HCT116 (cell line): Measurements from ENCODE around the gene DNAJC6. TPM values are rescaled to one million over a fixed set of nuclear protein-coding genes. Genes with fewer than 3 reads are reported as not detected.

Source experiments
- ZBTB33 ChIP-seq: IDR thresholded peaks from 2 replicates; pipeline ENCODE4 v1.6.1; 2011; ENCODE audit warnings: mild to moderate bottlenecking, low read length, moderate library complexity; ENCODE audit not compliant: insufficient replicate concordance; ENCODE audit errors: extremely low read depth
- total RNA-seq: library from RNA; stranded (reverse); gene quantifications from one replicate; pipeline ENCODE4 v1.2.1, GENCODE V29; 2021; ENCODE audit not compliant: unreplicated experiment

Gene DNAJC6
- total RNA-seq, 1 experiment from 2014 or later, result 9.0 TPM

GRCh38 chr1:65459397-65459768, 150.0 kb downstream of the DNAJC6 start (continued):
- TF ChIP-seq ZBTB33, result no peak

Other genes with a start within 250 kb of the DNAJC6 start
- gene AK4, start 161.3 kb upstream of the DNAJC6 start, total RNA-seq, result 51.5 TPM
- gene LEPR, start 111.1 kb downstream of the DNAJC6 start, total RNA-seq, result 6.0 TPM
- gene LEPROT, start 111.1 kb downstream of the DNAJC6 start, total RNA-seq, result 25.7 TPM